H1 (cell line): ENCODE measurements around the gene SCN2B. TPM values are rescaled to one million over a fixed set of nuclear protein-coding genes. Genes with fewer than 3 reads are reported as not detected.
"Not testable (repeated sequence)": the region's sequence is repeated elsewhere in the genome, so short reads cannot be mapped to it uniquely, and the experiment has no call there.

Source experiments
- CTCF ChIA-PET: fragments of 300-600 bp; sonication (Branson Sonifier 250); formaldehyde crosslinking; loops from one replicate; lab custom pipeline; 2021; ENCODE audit not compliant: partially characterized antibody; lab: Charles Lee
- POLR2A ChIA-PET: fragments of 300-600 bp; sonication (Branson Sonifier 250); formaldehyde crosslinking; loops from one replicate; lab custom pipeline; 2021; ENCODE audit warnings: inconsistent platforms; ENCODE audit not compliant: partially characterized antibody; lab: Charles Lee
- DNase-seq, 2 experiments: peaks; one replicate each; pipeline versions ENCODE4 v3.0.0 to v3.0.0-alpha.2; 2010 to 2022; ENCODE audit warnings: low spot score in 2 of 2, low read depth in 1 of 2, mixed read lengths in 1 of 2
- FAIRE-seq: peaks from 2 replicates; lab custom pipeline; 2011; peaks lifted over from hg19 to GRCh38; lab: Jason Lieb, UNC
- H2AFZ ChIP-seq: 2 replicates; pipeline ENCODE4 v1.8.1; 2012; ENCODE audit warnings: low read length, inconsistent platforms
- H2AK5ac ChIP-seq: 2 replicates; pipeline ENCODE4 v1.6.1; 2013; ENCODE audit warnings: low read depth, low read length
- H2BK120ac ChIP-seq: replicated peaks from 2 replicates; pipeline ENCODE3; 2013; ENCODE audit warnings: low read depth, low read length, inconsistent platforms
- H2BK12ac ChIP-seq: 2 replicates; pipeline ENCODE4 v1.6.1; 2013; ENCODE audit warnings: low read depth, low read length
- H2BK15ac ChIP-seq: 2 replicates; pipeline ENCODE4 v1.6.1; 2013; ENCODE audit warnings: low read length
- H2BK20ac ChIP-seq: 2 replicates; pipeline ENCODE4 v1.6.1; 2013; ENCODE audit warnings: low read length
- H2BK5ac ChIP-seq: 2 replicates; pipeline ENCODE4 v1.6.1; 2013; ENCODE audit warnings: low read depth, low read length
- H3K14ac ChIP-seq: 2 replicates; pipeline ENCODE4 v1.6.1; 2013; ENCODE audit warnings: inconsistent platforms; ENCODE audit not compliant: insufficient read length
- H3K18ac ChIP-seq: 2 replicates; pipeline ENCODE4 v1.6.1; 2013; ENCODE audit warnings: low read length; ENCODE audit errors: extremely low read depth
- H3K23ac ChIP-seq: 2 replicates; pipeline ENCODE4 v1.6.1; 2013; ENCODE audit warnings: inconsistent platforms; ENCODE audit not compliant: insufficient read length
- H3K23me2 ChIP-seq: 2 replicates; pipeline ENCODE4 v1.6.1; 2013; ENCODE audit warnings: low read depth, low read length
- H3K27ac ChIP-seq: 2 replicates; pipeline ENCODE4 v1.6.1; 2011; ENCODE audit warnings: low read depth, low read length, inconsistent platforms
- H3K27me3 ChIP-seq, 4 experiments: replicated peaks in 1 of 4; 1 replicate in 1 of 4; 2 replicates in 3 of 4; pipeline versions ENCODE4 v1.6.1 to v1.8.1; 2011 to 2013; ENCODE audit warnings: low read length in 3 of 4, mild to moderate bottlenecking in 3 of 4, inconsistent platforms in 2 of 4, mixed read lengths in 2 of 4, moderate library complexity in 1 of 4; ENCODE audit not compliant: control insufficient read depth in 3 of 4, insufficient read depth in 3 of 4; ENCODE audit errors: extremely low read depth in 1 of 4
- H3K36me3 ChIP-seq, 4 experiments: 2 replicates each; pipeline versions ENCODE4 v1.6.1 to v1.8.1; 2011 to 2013; ENCODE audit warnings: mild to moderate bottlenecking in 4 of 4, low read length in 3 of 4, moderate library complexity in 2 of 4, control low read depth in 1 of 4, inconsistent platforms in 1 of 4; ENCODE audit not compliant: insufficient read depth in 4 of 4, control insufficient read depth in 2 of 4
- H3K4ac ChIP-seq: replicated peaks from 2 replicates; pipeline ENCODE3; 2013; ENCODE audit warnings: low read length, low read depth, mixed read lengths, inconsistent platforms; ENCODE audit not compliant: insufficient read length
- H3K4me1 ChIP-seq, 4 experiments: replicated peaks in 1 of 4; 1 replicate in 1 of 4; 2 replicates in 3 of 4; pipeline versions ENCODE4 v1.6.1 to v1.8.1; 2011 to 2013; ENCODE audit warnings: low read length in 3 of 4, inconsistent platforms in 2 of 4, mixed read lengths in 1 of 4; ENCODE audit not compliant: insufficient read depth in 4 of 4, control insufficient read depth in 3 of 4
- H3K4me2 ChIP-seq, 2 experiments: 2 replicates each; pipeline versions ENCODE4 v1.6.1 to v1.8.1; 2011 to 2013; ENCODE audit warnings: low read depth in 2 of 2, low read length in 2 of 2, control low read depth in 1 of 2, inconsistent platforms in 1 of 2, mild to moderate bottlenecking in 1 of 2; ENCODE audit not compliant: insufficient read depth in 1 of 2
- H3K4me3 ChIP-seq, 4 experiments: fragments of 200-600, 300-600 bp in 1 of 4; sonication (generic), shearing (Covaris generic), sonication (Bioruptor Twin) in 1 of 4; 2 replicates each; pipeline versions ENCODE4 v1.5.1 to v1.8.1; 2011 to 2016; ENCODE audit warnings: low read length in 4 of 4, low read depth in 3 of 4, control low read depth in 2 of 4, inconsistent platforms in 2 of 4, mild to moderate bottlenecking in 2 of 4, mixed read lengths in 1 of 4, moderate library complexity in 1 of 4; ENCODE audit not compliant: insufficient read depth in 2 of 4; ENCODE audit errors: extremely low read depth in 1 of 4
- H3K56ac ChIP-seq: replicated peaks from 2 replicates; pipeline ENCODE3; 2013; ENCODE audit warnings: low read depth, mild to moderate bottlenecking, mixed read lengths, low read length, inconsistent platforms; ENCODE audit not compliant: insufficient read length
- H3K79me1 ChIP-seq: 2 replicates; pipeline ENCODE4 v1.6.1; 2013; ENCODE audit warnings: low read depth, low read length, control low read depth
- H3K79me2 ChIP-seq, 2 experiments: 2 replicates each; pipeline versions ENCODE4 v1.6.1 to v1.8.1; 2012 to 2013; ENCODE audit warnings: low read length in 2 of 2, mild to moderate bottlenecking in 2 of 2, inconsistent platforms in 1 of 2; ENCODE audit not compliant: insufficient read depth in 2 of 2, control insufficient read depth in 1 of 2
- H3K9ac ChIP-seq, 4 experiments: replicated peaks in 1 of 4; 1 replicate in 1 of 4; 2 replicates in 3 of 4; pipeline versions ENCODE4 v1.6.1 to v1.8.1; 2011 to 2013; ENCODE audit warnings: low read depth in 3 of 4, low read length in 3 of 4, control low read depth in 2 of 4, mild to moderate bottlenecking in 2 of 4, moderate library complexity in 2 of 4, inconsistent platforms in 1 of 4; ENCODE audit errors: extremely low read depth in 1 of 4
- H3K9me3 ChIP-seq, 2 experiments: 2 replicates each; pipeline versions ENCODE4 v1.6.1 to v1.8.1; 2012 to 2013; ENCODE audit warnings: mild to moderate bottlenecking in 2 of 2, moderate library complexity in 2 of 2, control low read depth in 1 of 2, inconsistent platforms in 1 of 2, low read depth in 1 of 2, low read length in 1 of 2, mixed read lengths in 1 of 2; ENCODE audit not compliant: insufficient read depth in 2 of 2
- H4K20me1 ChIP-seq, 2 experiments: replicated peaks in 1 of 2; 2 replicates each; pipeline versions ENCODE3 to v1.8.1; 2011 to 2013; ENCODE audit warnings: inconsistent platforms in 2 of 2, low read length in 2 of 2, mild to moderate bottlenecking in 1 of 2; ENCODE audit not compliant: insufficient read depth in 2 of 2, control insufficient read depth in 1 of 2
- H4K5ac ChIP-seq: 2 replicates; pipeline ENCODE4 v1.6.1; 2013; ENCODE audit warnings: low read length, low read depth, mixed read lengths, inconsistent platforms; ENCODE audit not compliant: insufficient read length
- H4K8ac ChIP-seq: 2 replicates; pipeline ENCODE4 v1.8.0; 2013; ENCODE audit warnings: mild to moderate bottlenecking, moderate library complexity, low read length, inconsistent platforms; ENCODE audit not compliant: insufficient read depth; ENCODE audit errors: extremely low read depth
- H4K91ac ChIP-seq: replicated peaks from 2 replicates; pipeline ENCODE3; 2013; ENCODE audit warnings: low read length, mixed read lengths, inconsistent platforms; ENCODE audit not compliant: insufficient read length
- WGBS, 2 experiments: shearing (Covaris generic) in 1 of 2; methylation state at CpG; one replicate each; pipeline versions ENCODE4 v1.1.6 to v1.1.7; 2013 to 2015; ENCODE audit warnings: low lambda C conversion rate in 2 of 2, mixed read lengths in 2 of 2, inconsistent platforms in 1 of 2, low coverage in 1 of 2, missing lambda C conversion rate in 1 of 2; ENCODE audit not compliant: insufficient replicate concordance in 2 of 2, insufficient coverage in 1 of 2, insufficient read length in 1 of 2; ENCODE audit errors: extremely low coverage in 1 of 2, missing lambda C conversion rate in 1 of 2; 5-methylcytosine and 5-hydroxymethylcytosine counted together
- polyA plus RNA-seq, 7 experiments: library from polyadenylated mRNA; depleted of rRNA in 3 of 7; stranded (reverse) in 5 of 7; unstranded in 2 of 7; fragments of >200 nt in 5 of 7; fragments of 200-250 nt in 2 of 7; gene quantifications; 1 replicate in 5 of 7; 2 replicates in 1 of 7; 4 replicates in 1 of 7; pipeline versions ENCODE4 v1.2.1 to v1.2.3, GENCODE V29; 2011 to 2013; ENCODE audit warnings: missing spikeins in 2 of 7, mixed read lengths in 2 of 7
- total RNA-seq: library from RNA; stranded (reverse); fragmentation: NEBNext Ultra II Directional; extraction: Animal tissue kit (Norgen Biotek cat#: 25700); gene quantifications from 2 replicates; pipeline ENCODE4 v1.2.1, GENCODE V29; 2021

The SCN2B gene
- total and polyA plus RNA-seq, 2 of the 8 experiments (the other 6 are each of a cell fraction or from before 2014, with no cell fraction given), result 0.14 to 0.24 TPM

DNA sequence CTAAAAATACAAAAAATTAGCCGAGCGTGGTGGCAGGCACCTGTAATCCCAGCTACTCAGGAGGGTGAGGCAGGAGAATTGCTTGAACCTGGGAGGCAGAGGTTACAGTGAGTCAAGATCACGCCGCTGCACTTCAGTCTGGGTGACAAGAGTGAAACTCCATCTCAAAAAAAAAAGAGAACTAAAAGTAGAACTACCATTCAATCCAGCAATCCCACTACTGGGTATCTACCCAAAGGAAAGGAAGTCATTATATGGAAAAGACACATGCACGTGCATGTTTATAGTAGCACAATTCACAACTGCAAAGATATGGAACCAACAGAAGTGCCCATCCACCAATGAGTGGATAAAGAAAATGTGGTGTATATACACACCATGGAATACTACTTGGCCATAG lies 7.3 kb upstream of the SCN2B start:
- H3K14ac ChIP-seq, H2BK120ac ChIP-seq, H3K79me2 ChIP-seq, H4K20me1 ChIP-seq, H4K8ac ChIP-seq, POLR2A ChIA-PET, H4K91ac ChIP-seq, H3K23ac ChIP-seq, H3K9me3 ChIP-seq, H3K36me3 ChIP-seq, H3K56ac ChIP-seq, H3K4me2 ChIP-seq, H3K27ac ChIP-seq, H3K27me3 ChIP-seq, H3K4ac ChIP-seq, H3K23me2 ChIP-seq, H3K9ac ChIP-seq, H2BK5ac ChIP-seq, H4K5ac ChIP-seq, H3K79me1 ChIP-seq, H2AFZ ChIP-seq, H2BK12ac ChIP-seq, DNase-seq, H2BK15ac ChIP-seq, FAIRE-seq, H3K18ac ChIP-seq, H2BK20ac ChIP-seq, H3K4me3 ChIP-seq, H2AK5ac ChIP-seq: not testable (repeated sequence)
- 82% methylated on average over 5 of the region's 5 CpGs; no CpG with 5 or more reads in 1 of the 2 experiments for WGBS, 2 experiments
- CTCF ChIA-PET, result interaction anchor here (1.0 to 2.4 kb wide), 3 partner anchors 9 to 112 kb away, joined by 4 to 11 read pairs (median 5); no protein-coding TSS in a partner anchor
- peaks cover 6 to 13% (median 7%) of the 10 kb centered on the region in 4 experiments for H3K4me1 ChIP-seq
